Kasumi-1 (cell line): ENCODE data around the gene GLIPR1.
"Not testable (repeated sequence)": the region's sequence is repeated elsewhere in the genome, so short reads cannot be mapped to it uniquely, and the experiment has no call there.

ENCODE experiments used
- DNase-seq, 2 experiments: peaks; one replicate each; lab custom pipeline; 2025; lab: John Stamatoyannopoulos, UW

Gene GLIPR1

DNA sequence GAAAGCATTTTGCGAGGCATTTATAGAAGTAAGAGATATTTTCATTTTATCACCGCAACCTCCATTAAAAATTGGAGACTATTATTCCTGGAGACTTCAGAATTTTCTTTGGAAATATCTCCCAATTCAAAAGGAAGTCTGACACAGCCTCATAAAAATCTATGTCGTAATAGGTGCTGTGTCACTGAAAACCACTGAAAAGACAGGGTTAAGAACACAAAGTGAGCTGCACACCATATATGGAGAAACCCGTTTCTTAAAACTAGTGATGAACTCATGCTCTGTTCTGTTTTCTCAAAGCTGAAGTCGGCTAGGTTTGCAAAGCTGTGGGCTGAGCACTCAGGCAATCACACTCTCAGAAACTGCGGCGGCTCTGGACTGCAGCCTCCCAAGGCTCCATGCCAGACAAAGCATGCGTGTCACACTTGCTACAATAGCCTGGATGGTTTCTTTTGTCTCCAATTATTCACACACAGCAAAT is at the start of gene GLIPR1:
Gene GLIPR1, plus strand, starts transcription at position 287 of the 481 bp plus-strand sequence. Its CDS starts 126 bp downstream, at position 413.
- peak; percentile 92 to 93 for DNase-seq

DNA sequence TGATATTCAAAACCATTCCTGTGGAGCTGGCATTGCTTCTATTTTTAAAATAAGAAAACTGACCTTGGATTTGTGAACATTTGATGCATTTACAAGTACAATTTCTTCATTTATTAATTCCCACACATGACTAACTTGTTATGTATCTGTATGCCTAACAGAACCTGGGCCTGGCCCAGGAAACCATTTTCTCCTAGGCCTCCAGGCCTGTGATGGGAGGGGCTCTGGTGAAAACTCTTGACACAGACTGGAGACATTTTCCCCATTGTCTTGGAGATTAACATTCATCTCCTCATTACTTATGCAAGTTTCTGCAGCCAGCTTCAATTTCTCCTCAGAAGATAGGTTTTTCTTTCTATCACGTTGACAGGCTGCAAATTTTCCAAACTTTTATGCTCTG is 47.6 kb upstream of the GLIPR1 start:
- DNase-seq = no peak

DNA sequence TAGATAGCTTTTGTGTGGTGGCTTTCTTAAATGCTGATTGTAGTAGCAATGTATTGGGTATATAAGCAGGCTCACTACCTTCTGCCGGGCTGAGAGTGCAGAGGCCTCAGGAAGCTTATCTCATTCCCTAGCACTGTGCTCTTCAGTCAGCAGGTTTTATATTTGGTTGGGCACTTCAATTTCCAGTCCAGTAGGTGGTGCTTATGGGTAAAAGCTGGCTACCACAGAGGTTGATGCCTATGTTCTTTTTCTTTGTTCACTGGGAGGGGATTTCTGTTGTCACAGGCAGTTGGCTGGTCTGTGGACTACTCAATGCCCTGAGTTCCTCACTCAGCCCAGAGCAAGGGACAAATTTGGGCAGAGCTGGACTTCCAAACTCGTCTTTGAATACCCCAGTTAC is 43.0 kb upstream of the GLIPR1 start:
- DNase-seq = peak in 1 of 2 experiments; percentile 8

DNA sequence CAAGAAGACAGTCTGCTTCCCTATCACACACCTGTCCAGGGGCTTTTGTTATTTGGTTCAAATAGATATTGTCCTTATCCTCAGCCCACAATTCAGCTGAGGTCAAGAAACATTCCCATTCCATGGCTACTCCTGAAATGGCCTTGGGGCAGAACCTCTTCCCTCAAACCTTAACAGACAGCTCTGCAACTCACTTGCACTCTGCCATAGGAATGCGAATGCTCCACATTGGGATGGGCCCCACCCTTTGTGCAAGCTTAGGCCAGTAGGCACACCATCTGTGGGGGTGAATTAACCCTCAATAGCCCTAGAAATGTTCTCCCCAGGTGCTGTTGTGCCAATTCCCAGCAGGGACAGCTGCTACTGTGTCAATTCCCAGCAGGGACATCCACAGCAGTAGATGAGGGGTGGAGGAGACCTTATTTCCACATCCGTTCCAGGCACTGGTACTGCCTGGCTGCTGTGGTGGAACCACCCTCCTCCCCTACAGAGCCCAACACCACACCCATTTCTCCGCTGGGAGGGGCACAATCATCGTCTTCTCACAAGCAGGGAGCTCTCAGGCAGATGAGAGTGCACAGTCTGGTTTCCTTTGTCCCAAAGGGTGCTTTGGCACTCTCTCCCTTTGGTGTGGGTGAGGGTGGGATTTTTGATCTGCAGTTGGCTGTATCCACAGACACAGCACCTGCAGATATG is 42.3 kb upstream of the GLIPR1 start:
- DNase-seq = no peak

DNA sequence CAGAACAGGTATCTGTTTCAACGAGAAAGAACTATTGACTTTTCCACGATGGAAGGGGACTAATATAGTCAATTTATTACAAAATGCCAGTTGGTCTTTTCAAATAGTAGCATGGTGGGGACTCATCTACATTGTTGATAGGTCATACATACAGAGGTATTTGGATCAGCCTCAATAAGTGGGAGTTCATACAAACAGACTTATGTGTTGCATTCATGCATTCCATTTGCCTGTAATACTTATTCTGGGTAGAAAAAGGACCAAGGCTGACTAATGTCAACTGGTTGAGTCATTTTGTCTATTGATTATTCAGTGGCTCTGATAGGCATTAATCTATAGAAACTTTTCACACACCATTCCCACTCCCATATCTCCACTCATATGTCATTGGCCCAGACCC is 41.5 kb upstream of the GLIPR1 start:
- no peak for DNase-seq

GRCh38 chr12:75439930-75440329 is 40.6 kb upstream of the GLIPR1 start:
- no peak for DNase-seq

- DNase-seq = not testable (repeated sequence)
These were observed 38.7 kb upstream of the GLIPR1 start for GRCh38 chr12:75441687-75442449.

DNA sequence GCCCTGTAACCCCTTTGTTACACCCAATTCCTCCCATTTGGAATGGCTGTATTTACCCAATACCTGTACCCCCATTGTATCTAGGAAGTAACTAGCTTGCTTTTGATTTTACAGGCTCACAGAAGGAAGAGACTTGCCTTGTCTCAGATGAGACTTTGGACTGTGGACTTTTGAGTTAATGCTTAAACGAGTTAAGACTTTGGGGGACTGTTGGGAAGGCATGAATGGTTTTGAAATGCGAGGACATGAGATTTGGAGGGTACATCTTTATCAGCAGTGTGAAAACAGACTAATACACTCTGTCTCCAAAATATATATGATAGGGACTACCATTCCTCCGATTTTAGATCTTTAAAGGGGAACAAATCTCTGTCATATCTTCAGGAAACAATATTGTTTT is 38.1 kb upstream of the GLIPR1 start:
- DNase-seq = not testable (repeated sequence)

DNA sequence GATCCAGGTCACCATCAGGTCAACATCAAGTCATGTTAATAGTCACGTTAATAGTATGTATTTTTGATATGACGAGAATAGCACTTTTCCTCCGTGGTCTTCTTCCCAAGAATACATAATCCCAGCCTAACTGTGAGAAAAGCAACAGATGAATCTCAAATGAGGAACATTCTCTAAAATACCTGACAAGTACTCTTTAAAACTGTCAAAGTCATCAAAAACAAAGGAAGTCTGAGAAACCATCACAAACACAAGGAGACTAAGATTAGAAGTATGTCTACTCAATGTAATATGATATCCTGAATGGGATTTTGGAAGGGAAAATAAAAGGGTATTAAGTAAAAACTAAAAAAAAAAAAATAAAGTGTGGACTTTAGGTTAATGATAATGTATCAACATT is 36.8 kb upstream of the GLIPR1 start:
- DNase-seq = no peak

GRCh38 chr12:75444429-75445136 is 36.0 kb upstream of the GLIPR1 start:
- no peak for DNase-seq

DNA sequence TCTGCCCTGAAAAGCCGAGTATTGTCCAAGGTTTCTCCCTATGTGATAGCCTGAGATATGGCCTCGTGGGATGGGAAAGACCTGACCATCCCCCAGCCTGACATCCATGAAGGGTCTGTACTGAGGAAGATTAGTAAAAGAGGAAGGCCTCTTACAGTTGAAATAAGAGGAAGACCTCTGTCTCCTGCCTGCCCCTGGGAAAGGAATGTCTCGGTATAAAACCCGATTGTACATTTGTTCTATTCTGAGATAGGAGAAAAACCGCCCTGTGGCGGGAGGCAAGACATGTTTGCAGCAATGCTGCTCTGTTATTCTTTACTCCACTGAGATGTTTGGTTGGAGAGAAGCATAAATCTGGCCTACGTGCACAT is 35.4 kb upstream of the GLIPR1 start:
- not testable (repeated sequence) for DNase-seq

GRCh38 chr12:75446857-75447256 is 33.7 kb upstream of the GLIPR1 start:
- no peak for DNase-seq

DNA sequence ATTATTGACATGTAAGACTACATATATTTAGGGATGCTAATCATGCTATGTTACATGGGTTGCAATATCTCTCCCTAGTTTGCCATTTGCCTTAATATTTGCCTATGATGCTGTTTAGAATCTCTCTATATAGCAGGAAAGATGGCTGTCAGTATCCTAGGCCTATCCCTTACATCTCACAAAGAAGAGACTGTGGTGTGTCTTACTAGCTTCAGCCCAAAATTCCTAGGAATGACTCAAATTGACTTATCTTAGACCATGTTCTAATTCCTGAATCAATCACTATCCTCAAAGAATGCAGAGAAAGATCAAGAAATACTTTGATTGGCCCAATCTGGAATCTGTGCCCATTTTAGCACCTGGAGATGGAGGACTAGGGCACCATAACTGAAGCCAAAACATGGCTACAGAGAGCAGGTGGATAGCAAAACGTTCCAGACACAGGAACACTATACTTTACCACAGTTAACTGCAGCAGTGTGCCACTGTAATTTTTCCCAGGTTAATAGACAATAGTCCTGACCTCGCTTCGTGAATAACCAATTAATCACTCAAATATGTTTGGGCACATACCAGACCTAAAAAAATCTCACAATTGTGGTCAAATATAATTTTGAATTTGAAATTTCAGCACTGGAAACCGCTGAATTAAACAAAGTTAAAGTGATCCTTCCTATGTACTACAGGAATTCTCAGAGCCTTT is 32.7 kb upstream of the GLIPR1 start:
- DNase-seq = no peak

GRCh38 chr12:75452675-75453330 is 27.8 kb upstream of the GLIPR1 start:
- no peak for DNase-seq

- DNase-seq = no peak
These were observed 24.7 kb upstream of the GLIPR1 start for GRCh38 chr12:75455839-75456238.

GRCh38 chr12:75457191-75457590 is 23.4 kb upstream of the GLIPR1 start:
- peak; percentile 27 to 58 for DNase-seq

GRCh38 chr12:75457866-75458265 is 22.7 kb upstream of the GLIPR1 start:
- not testable (repeated sequence) for DNase-seq

- DNase-seq = no peak
These were observed 20.8 kb upstream of the GLIPR1 start for GRCh38 chr12:75459755-75460154.

DNA sequence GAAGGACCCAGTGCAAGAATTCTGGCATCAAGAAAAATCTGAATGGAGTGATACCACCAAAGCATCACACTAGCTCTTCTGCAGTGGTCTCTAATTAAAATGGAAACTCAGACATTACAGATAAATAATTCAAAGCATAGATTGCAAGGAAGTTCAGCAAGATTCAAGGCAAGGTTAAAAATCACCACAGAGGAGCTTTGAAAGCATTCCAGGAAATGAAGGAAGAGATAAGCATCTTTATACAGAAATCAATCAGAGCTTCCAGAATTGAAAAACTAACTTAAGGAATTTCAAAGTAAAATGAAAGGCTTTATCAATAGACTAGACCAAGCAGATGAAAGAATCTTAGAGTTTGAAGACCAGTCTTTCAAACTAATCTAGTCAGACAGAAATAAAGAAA is 20.4 kb upstream of the GLIPR1 start:
- no peak for DNase-seq

GRCh38 chr12:75471902-75472890 is 8.4 kb upstream of the GLIPR1 start:
- peak; percentile 93 to 96 for DNase-seq
